Astrocyte of the cerebellum (primary cell): ENCODE results near the gene GOLPH3.
"Not testable (repeated sequence)": the region's sequence is repeated elsewhere in the genome, so short reads cannot be mapped to it uniquely, and the experiment has no call there.

Source experiments
- DNase-seq: peaks from one replicate; pipeline ENCODE4 v3.0.0-alpha.2; 2011; ENCODE audit warnings: low read depth
- H3K4me3 ChIP-seq: 2 replicates; pipeline ENCODE4 v1.5.1; 2011; ENCODE audit warnings: mild to moderate bottlenecking, low read depth, low read length, moderate library complexity
- in situ Hi-C: cut with HindIII; loops from 2 replicates; pipeline ENCODE4 v1.10.0; 2017; ENCODE audit warnings: low sequenced_read_pairs
- TF ChIP-seq, protein P1 (sequence below): IDR thresholded peaks from 2 replicates; pipeline ENCODE4 v1.5.1; 2012; ENCODE audit warnings: low read length, low read depth, moderate library complexity, mild to moderate bottlenecking; ENCODE audit errors: missing control alignments

GOLPH3 gene

DNA sequence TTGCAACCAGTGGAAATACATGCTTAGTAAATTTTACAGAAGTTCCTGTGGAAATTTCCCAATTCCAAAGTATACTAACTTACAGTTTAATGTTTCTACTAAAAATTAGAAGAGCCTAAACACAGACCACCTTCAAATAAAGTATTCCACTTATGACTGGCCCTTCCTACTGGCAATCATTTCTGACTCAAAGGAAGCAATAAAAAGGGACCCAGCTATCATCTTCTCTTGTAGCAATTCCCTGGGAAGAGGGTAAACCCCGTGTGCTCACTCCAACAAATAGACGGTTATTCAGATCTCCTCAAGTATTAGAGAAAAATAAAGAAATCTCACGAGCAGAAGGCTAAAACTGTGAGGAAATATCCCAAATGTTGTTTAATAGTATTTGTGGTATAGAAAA lies 43.3 kb downstream of the GOLPH3 start:
- H3K4me3 ChIP-seq = no peak overlapping the region
- TF ChIP-seq, protein P1, sequence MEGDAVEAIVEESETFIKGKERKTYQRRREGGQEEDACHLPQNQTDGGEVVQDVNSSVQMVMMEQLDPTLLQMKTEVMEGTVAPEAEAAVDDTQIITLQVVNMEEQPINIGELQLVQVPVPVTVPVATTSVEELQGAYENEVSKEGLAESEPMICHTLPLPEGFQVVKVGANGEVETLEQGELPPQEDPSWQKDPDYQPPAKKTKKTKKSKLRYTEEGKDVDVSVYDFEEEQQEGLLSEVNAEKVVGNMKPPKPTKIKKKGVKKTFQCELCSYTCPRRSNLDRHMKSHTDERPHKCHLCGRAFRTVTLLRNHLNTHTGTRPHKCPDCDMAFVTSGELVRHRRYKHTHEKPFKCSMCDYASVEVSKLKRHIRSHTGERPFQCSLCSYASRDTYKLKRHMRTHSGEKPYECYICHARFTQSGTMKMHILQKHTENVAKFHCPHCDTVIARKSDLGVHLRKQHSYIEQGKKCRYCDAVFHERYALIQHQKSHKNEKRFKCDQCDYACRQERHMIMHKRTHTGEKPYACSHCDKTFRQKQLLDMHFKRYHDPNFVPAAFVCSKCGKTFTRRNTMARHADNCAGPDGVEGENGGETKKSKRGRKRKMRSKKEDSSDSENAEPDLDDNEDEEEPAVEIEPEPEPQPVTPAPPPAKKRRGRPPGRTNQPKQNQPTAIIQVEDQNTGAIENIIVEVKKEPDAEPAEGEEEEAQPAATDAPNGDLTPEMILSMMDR = no peak
- DNase-seq = no peak
- in situ Hi-C loops = no loop called here

DNA sequence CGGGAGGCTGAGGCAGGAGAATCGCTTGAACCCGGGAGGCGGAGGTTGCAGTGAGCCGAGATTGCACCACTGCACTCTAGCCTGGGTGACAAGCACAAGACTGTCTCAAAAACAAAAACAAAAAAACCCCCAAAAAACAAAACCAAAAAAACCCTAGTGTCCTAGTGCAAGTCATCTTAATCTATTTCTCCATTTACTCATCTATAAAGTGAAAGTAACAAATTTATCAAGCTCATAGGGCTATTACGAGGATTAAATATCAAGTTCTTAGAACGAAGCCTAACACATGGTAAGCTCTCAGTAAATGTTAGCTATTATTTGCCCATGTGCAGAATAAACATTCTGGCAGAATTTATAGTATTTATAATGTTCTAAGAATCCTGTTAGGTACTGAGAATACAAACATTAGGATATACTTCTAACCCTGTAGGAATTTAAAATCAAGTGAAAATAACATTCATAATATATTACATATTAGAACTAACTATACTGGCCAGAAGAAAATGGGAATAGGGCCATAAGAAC lies 45.0 kb downstream of the GOLPH3 start:
- in situ Hi-C loops = no loop called here
- no peak overlapping the region for H3K4me3 ChIP-seq
- DNase-seq = no peak
- TF ChIP-seq, protein P1 = no peak

DNA sequence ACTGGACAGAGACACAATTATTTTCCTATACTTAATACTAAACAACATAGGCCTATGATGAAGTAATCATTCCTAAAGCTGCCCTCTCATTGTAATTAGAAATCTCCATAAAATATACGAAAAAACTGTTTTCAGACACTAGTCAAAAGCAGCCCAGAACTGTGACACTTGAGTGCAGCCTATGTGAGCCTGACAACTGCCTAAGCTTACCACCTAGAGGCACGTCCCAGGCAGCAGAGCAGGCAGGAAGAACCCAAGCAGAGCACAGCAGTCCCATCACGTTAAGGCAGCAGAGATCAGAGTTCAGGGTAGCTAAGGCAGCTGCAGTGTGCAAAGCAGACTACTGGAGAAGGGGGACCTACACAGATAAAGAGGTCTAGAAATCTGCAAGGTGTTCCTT lies 46.4 kb downstream of the GOLPH3 start:
- H3K4me3 ChIP-seq = no peak overlapping the region
- no peak for DNase-seq
- TF ChIP-seq, protein P1 = no peak
- in situ Hi-C loops = no loop called here

DNA sequence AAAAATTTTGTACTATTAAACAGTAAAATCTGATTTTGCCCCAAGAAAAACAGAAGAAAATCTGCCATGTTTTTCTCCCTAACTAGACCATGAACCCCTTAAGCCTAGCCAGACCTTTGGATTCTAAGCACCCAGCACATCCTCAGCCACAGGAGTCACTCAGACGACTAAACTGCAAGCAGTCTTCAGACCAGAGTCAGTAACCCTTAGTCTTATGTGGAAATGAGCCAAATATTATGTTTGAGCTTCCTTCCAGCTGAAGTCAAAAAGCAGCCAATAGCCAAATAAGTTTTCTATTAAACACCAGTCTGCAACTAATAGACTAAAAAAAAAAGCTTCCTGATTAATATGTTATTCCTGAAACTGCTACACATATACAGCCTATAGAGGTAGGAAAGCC lies 47.4 kb downstream of the GOLPH3 start:
- TF ChIP-seq, protein P1 = no peak
- in situ Hi-C loops = no loop called here
- DNase-seq = no peak
- no peak overlapping the region for H3K4me3 ChIP-seq

DNA sequence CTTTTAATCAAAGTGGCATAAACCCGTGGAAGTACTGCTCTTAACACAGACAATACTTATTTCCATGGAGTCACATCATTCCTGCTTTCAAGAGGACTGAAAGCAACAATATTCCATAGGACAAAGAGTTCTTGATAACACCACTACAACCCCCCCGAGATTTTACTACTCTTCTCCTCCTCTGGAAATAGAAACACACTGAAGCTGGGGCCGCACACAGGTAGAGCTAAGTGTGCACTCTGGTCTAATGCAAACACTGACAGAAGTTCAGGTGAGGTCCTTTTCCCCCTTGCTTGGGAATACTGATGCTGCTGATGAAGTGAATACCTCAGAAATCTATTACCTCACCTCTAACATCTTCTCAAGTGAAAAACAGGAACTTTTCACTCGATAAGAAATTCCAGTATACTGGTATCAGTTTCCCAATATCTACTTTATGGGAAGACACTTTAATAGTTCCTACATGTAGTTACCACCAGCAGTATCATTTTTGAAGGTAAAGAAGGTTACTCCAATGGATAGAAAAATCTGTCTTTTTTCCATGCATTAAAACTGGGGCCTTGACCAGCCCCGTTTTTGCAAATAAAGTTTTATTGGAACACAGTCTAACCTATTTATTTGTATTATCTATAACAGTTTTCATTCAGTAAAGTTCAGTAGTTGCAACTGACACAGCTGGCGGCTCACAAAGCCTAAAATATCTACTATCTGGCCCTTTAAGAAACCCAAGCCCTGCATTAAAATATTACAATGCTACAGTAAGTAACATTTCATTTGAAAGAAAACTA lies 50.0 kb downstream of the GOLPH3 start:
- in situ Hi-C loops = no loop called here
- no peak for DNase-seq
- TF ChIP-seq, protein P1 = no peak
- no peak overlapping the region for H3K4me3 ChIP-seq

DNA sequence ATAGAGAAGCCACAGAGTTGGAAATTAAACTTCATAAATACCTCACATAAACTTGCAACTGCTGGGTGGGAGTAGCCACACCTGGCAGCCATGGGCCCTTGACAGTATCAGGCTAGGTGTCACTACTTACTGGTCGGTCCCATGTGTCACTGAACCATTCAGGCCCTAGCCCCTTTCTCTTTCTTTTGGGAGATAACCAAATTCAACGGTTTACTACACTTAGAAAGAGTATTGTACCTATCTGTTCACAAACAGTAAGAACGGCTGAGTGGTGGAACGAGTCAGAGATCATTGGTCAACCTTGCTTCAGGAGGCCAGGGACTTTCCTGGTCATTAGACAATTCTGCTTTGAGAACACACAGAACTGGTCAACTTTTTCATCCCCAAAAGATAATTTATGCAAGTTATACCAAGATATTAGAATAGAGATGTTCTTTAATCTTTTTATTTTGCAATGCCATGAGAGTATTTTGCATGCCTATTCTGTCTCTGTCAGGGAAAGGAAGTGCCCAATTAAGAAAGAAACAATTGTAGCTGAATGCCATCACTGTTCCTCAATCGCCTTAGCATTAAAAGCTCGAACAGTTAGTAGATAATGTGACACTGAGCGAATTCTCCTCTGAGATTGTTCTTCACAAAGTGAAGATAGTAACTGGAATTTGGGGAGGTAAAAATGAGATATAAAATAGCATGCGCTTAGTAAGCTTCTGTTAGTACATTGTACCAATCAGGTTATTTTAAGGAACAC lies 50.9 kb downstream of the GOLPH3 start:
- H3K4me3 ChIP-seq = no peak overlapping the region

DNA sequence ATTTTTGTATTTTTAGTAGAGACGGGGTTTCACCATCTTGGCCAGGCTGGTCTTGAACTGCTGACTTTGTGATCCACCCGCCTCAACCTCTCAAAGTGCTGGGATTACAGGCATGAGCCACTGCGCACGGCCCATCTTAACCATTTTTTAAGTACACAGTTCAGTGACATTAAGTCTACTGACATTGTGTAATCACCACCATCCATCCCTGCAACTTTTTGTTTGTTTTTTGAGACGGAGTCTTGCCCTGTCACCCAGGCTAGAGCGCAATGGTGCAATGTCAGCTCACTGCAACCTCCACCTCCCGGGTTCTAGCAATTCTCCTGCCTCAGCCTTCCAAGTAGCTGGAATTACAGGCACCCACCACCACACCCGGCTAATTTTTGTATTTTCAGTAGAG lies 55.2 kb downstream of the GOLPH3 start:
- H3K4me3 ChIP-seq, in situ Hi-C loops: not testable (repeated sequence)

More for the DNA sequence above, 50.9 kb downstream of the GOLPH3 start:
- no peak for DNase-seq
- TF ChIP-seq, protein P1 = no peak
- in situ Hi-C loops = no loop called here

More for the DNA sequence above, 55.2 kb downstream of the GOLPH3 start:
- DNase-seq = not testable (repeated sequence)
